T-helper 9 cell (primary cell): ENCODE data around the gene OR51A2.
"Not testable (repeated sequence)": the region's sequence is repeated elsewhere in the genome, so short reads cannot be mapped to it uniquely, and the experiment has no call there.

Source experiments
- DNase-seq: peaks from one replicate; pipeline ENCODE4 v3.0.0-alpha.2; 2020
- total RNA-seq, 2 donors: gene quantifications; one replicate each; lab custom pipeline; 2026; lab: John Stamatoyannopoulos, UW

The OR51A2 gene
- 0 reads per million in 2 donors for total RNA-seq

DNA sequence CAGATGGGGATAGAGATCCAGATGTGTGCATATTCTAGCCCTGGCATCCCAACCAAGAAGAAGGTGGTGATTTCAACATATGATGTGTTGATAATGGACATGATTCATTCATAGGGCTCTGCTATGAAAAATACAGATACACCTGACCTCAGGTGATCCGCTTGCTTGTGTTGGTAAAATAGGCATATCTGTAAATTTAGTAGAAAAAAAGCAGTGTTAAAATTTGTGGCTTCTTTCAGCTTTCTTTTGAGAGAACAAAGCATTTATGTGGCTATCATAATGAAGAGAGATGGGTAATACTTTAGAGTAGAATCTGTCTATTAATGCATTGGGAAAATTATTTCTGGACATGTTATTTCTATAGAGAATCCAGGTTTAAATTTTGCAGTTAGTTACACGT lies at the start of gene OR51A2:
TSS of gene OR51A2 (minus strand) at position 101 of the 400 bp plus-strand sequence. CDS start at position 101, 0 bp downstream.
- not testable (repeated sequence) for DNase-seq

- DNase-seq: no peak
These were observed 49.1 kb upstream of the OR51A2 start for GRCh38 chr11:5004424-5005274.

DNA sequence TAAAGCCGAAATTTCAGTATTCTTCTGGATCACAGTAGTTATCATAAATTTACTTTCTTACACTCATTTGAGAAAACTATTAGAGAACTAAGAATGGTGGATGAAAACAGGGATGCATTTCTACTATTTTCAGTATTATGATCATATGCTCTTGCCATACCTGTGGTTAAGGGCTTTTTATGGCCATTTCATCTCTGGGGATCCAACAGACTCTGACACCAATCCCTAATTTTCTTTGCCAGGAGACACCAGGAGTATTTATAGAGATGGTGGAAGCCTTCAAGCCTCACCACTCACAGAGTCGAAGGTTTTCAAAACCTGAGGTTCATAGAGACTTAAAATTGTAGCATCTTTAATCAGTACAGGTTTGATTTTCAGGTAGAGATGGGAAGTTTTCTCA lies 39.0 kb upstream of the OR51A2 start, which contains the start of gene OR51L1:
TSS of gene OR51L1 (plus strand) at position 301 of the 400 bp plus-strand sequence. CDS start 4,132 bp downstream, outside the sequence.
- no peak for DNase-seq

DNA sequence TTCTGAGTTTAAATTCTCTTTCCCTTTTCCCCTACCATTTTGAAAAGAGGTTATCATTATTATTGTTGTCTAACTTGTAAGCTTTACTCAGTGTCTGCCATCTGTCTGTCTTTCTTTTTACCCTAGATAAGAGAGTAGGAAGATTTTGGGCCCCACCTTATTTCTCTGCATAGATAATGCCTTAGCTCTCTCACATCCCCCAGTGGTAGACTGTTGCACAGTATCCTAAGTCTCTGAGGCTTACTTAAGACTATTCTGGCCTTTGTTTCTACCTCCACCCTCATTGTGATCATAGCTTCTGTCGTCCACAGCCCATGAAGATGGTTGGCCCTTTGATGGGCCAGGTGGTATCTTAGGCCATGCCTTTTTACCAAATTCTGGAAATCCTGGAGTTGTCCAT lies 35.5 kb upstream of the OR51A2 start:
- no peak for DNase-seq

GRCh38 chr11:4983841-4984240 lies 28.3 kb upstream of the OR51A2 start:
- no peak for DNase-seq

DNA sequence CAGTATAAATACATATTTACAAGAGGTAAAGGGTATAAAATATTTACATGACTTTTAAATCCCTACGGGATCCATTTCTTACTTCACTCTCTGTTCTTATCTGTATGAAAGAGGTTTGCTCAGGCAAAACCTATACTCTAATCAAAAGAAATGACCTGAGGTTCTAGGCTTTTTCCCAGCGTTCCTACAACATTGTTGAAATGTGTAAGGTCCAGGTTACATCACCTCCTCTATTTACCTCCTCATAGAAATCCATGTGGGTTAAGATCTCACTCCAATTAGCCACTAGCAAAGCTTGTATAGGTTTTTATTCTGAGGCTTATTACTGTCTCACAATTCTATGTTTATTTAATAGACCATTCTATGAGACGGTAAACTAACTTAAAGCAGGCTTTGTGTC lies 27.2 kb upstream of the OR51A2 start:
- DNase-seq: no peak

DNA sequence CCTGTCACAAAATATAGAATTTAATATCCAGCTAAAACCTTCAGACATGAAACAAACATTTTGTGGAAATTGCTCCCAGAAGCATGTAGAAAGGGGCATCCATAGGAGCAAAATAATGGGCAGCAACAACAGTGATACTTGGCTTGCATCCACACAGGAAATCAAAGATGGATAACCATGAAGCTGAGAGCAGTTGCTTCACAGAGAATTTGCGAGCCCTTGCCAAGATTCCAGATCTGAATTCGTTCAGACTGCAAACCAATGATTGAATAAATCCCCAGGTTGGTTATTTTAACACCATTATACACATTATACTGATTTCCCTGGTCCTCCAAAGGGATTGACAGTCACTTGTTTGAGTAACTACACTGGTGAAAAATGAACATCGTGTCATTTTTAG lies 23.5 kb upstream of the OR51A2 start:
- DNase-seq: no peak

DNA sequence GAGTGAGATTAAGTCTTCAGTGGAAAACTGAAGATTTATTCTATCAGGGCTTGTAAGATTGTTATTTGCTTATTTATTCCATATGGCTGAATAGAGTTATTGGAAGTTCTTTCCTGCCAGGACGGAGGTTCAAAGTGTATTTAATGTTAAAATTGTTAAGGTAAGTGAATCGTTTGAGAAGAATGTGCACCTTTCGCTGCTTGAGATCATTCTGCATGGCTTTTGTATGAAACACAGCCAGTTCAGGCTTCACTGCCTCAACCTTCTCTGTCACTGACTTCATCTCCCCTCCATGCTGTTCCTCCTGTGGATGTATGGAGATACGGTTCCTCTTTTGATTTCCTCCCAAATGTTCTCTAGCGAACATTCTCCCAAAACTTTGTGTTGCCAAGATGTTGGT lies 19.9 kb upstream of the OR51A2 start:
- DNase-seq: no peak

DNA sequence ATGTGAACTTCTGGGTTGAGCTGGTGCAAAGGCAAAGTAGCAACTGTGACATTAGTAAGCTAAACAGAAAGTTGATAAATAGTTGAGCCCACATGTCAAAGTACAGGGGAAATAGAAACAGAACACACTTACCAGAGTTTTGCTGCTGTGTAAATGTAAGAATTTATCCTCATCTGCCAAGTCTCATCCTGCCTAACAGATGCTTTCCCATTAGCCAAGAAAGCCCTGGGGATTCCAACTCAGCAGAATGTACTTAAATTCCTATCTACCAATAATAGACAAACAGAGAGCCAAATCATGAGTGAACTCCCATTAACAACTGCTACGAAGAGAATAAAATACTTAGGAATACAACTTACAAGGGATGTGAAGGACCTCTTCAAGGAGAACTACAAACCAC lies 7.3 kb upstream of the OR51A2 start:
- DNase-seq: no peak

DNA sequence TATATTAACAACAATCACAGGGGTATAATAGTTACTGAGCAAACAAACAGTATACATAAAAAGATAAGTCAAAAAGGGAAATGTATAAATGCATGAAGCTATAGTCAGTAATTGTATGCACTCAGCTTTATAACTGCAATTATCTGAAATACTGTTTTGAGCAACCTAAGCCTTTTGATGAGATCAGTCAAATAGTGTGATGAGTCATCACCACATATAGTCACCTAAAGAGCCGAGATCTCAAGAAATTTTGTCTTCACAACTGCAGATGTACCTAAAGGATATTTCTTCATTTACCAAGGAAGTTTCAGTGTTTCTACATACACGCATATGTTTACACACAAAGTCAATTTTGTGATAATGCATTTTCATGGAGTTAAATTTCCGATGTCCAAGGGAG lies 5.4 kb upstream of the OR51A2 start:
- DNase-seq: no peak

DNA sequence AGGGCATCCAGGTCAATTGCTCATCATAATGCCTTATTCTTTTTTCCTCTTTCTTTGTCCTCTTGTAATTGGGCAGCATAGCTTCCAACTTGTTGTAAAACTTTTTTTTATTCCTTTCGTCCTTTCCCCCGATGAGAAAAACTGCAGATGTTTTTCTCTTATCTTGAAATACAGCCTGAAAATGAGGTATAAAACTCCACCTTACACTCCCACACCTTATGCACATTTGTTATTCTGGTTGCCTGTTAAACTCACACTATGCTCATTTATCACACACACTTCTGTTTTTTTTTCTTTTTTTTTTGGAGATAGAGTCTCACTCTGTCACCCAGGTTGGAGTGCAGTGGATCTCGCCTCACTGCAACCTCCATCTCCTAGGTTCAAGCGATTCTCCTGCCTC lies 1.9 kb upstream of the OR51A2 start:
- no peak for DNase-seq

DNA sequence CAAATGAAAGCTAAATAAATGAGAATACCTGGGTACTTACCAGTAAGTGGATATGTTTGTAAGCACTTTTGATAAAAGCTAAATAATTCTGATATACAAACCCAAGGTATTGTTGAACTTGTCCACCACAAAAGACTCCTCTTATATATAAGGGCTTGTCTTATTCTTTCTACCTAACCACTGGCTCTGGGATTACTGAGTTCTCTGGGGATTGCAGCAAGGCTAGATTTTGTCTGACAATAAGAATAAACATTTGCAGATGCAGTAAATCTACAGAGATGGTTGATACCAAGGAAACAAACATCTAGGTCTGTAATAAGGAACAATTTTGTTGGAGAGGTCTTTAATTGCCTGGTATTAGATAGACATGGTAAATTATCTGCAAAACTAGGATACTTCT lies 8.0 kb downstream of the OR51A2 start, which contains the start of gene OR51A4:
TSS of gene OR51A4 (minus strand) at position 101 of the 400 bp plus-strand sequence. CDS start 505 bp downstream, outside the sequence.
- no peak for DNase-seq

GRCh38 chr11:4936745-4937144 lies 18.8 kb downstream of the OR51A2 start:
- DNase-seq: no peak

DNA sequence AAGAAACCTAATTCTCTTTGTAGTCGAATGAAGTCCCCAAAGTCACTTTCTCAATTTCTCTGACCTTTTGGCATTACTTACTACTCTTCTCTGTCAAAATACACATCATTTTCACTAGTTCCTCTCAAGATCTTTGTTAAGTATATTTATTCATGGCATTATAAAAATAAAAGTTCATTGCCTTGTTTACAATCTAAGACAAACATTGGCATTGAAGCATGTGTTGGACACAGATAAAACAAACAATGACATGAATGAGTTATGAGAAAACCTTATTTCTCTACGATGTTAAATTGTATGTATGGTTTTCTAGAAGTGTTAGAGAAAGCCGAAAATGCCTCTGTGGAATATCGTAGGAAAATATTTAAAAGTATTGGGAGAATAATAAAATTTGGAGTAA lies 22.8 kb downstream of the OR51A2 start:
- no peak for DNase-seq

DNA sequence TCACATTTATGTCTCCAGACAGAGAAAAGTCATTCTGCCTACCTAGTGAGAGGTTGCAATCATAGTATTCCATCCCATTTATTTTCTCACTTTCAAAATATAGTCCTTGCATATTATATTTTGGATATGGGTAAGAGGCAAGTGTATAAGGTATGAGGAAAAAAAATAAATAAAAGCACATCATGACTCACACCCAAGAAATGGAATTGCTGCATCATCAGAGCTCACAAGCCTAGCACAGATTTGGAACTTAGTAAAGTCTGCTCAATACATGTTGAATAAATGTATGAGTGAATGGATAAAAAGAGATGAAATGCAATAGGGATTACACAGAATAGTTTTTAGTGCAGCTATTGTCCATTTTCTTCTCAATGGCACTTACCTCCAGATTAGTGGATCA lies 28.9 kb downstream of the OR51A2 start:
- DNase-seq: no peak

GRCh38 chr11:4924239-4924638 lies 31.3 kb downstream of the OR51A2 start, which contains the start of gene OR51G1:
Gene OR51G1 (minus strand): TSS chr11:4924339. CDS start chr11:4924339, 0 bp downstream.
- no peak for DNase-seq

- no peak for DNase-seq
These were observed 33.2 kb downstream of the OR51A2 start for GRCh38 chr11:4922304-4922703.

DNA sequence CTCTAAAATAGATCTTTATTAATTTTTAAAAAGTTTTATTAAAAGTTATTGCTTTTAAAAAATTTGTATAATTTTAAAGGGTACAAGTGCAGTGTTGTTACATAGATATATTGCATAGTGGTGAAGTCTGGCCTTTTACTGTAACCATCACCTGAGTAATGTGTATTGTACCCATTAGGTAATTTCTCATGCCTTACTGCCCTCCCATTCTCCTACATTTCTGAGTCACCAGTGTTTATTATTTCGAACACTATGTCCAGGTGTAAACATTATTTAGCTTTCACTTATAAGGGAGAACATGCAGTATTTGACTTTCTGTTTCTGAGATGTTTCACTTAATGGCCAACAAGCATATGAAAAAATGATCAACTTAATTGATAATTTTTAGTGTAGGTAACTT lies 33.7 kb downstream of the OR51A2 start:
- DNase-seq: no peak

- no peak for DNase-seq
These were observed 36.3 kb downstream of the OR51A2 start, which contains the start of gene OR51G2 for GRCh38 chr11:4919250-4919649. Gene OR51G2 (minus strand): TSS chr11:4919350. CDS start chr11:4915663, 3,687 bp downstream.

DNA sequence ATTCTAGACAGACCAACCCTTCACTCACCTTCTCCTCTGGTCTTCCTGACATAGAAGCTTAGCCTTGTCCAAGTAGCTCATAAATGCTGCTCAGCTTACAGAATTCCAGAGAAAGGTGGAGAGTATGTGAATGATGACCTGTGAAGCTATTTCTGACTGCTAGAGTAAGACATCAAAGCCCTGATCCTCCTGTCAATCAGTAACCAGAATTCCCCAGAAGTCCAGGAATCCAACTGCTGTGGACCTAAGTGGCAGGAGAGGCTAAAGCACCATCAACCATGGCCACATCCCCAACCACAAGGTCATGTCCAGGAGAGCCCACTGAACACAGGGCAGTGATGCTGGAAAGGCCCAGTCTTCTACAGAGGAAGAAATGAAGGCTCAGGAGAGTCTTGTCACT lies 38.9 kb downstream of the OR51A2 start:
- DNase-seq: no peak
